Fibroblast of villous mesenchyme (primary cell): Measurements from ENCODE around the gene ADH1A. TPM values are rescaled to one million over a fixed set of nuclear protein-coding genes. Genes with fewer than 3 reads are reported as not detected.

Experiments
- DNase-seq: peaks from one replicate; pipeline ENCODE4 v3.0.0-alpha.2; 2010; ENCODE audit warnings: low read depth
- H3K4me3 ChIP-seq: 2 replicates; pipeline ENCODE4 v1.5.1; 2011; ENCODE audit warnings: low read depth, mild to moderate bottlenecking, low read length
- CTCF ChIP-seq: IDR thresholded peaks from 2 replicates; pipeline ENCODE4 v1.5.1; 2012; ENCODE audit warnings: low read depth, mild to moderate bottlenecking, low read length; ENCODE audit not compliant: insufficient read depth
- total RNA-seq: library from RNA; depleted of rRNA; stranded (reverse); fragments of >200 nt; gene quantifications from 2 replicates; pipeline ENCODE4 v1.2.3, GENCODE V29; 2012

The ADH1A gene
- not detected in 2 replicates for total RNA-seq

- no peak within 1 kb of the TSS for H3K4me3 ChIP-seq
- DNase-seq, result no peak
- TF ChIP-seq CTCF, result no peak
Measured at GRCh38 chr4:99290848-99291786, at the start of gene ADH1A. Gene ADH1A, minus strand, starts transcription at chr4:99290985. Its CDS starts 71 bp downstream, at chr4:99290914.

DNA sequence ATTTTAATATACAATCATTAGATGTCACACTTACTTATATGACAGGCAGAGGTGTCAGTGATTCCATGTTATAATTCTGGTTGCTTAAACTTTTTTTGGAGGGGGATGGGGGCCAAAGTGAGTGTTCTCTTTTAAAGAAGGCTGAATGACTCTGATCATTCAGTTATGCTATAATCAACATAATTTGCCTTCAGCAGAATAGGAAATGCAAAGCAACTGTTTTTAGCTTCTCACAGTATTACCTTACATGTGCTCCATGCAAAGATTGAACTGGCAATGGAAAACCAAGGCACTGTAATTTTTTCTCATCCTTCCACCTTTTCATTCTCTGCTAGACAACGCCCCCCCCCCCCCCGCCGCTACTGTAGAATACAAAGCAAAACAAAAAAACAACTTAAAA lies 48.4 kb upstream of the ADH1A start:
- no peak overlapping the region for H3K4me3 ChIP-seq
- no peak for DNase-seq
- TF ChIP-seq CTCF, result no peak

DNA sequence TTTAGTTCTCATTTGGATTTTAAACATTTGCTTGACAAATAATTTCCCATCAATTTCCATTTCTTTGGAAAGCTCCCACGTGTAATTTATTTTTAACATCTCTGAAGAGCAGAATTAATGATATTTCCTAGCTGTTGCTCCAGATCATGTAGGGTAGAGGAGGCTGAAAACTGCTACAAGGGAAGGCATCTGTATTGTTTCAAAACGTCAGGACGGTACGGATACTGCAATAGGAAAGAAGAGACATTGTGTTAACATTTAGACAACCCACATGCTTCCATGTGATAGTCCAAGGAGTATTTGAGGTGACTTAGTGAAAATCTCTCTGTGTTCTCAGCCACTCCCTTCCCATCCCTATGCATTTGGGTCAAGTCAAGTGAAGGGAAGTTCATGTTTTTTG lies 45.8 kb upstream of the ADH1A start:
- no peak for DNase-seq
- no peak overlapping the region for H3K4me3 ChIP-seq
- no peak for TF ChIP-seq CTCF

GRCh38 chr4:99334880-99335279 lies 44.1 kb upstream of the ADH1A start:
- no peak for TF ChIP-seq CTCF
- no peak for DNase-seq
- H3K4me3 ChIP-seq, result no peak overlapping the region

GRCh38 chr4:99330648-99331047 lies 39.9 kb upstream of the ADH1A start:
- TF ChIP-seq CTCF, result no peak
- DNase-seq, result no peak
- H3K4me3 ChIP-seq, result no peak overlapping the region

GRCh38 chr4:99329876-99330275 lies 39.1 kb upstream of the ADH1A start:
- TF ChIP-seq CTCF, result no peak
- no peak for DNase-seq
- no peak overlapping the region for H3K4me3 ChIP-seq
